Measurements from ENCODE around the gene RAPGEF6.

- TF ChIP-seq POLR2AphosphoS5 (IDR thresholded peaks at IDR 0.05; ENCODE audit: low read depth, low read length) (no peak), POLR2A (IDR thresholded peaks at IDR 0.05; ENCODE audit: low read depth, low read length) (no peak), TAF1 (IDR thresholded peaks at IDR 0.05; ENCODE audit: borderline replicate concordance, low read depth, low read length) (no peak)
Observed at GRCh38 chr5:131672776-131673175, 37.7 kb upstream of the RAPGEF6 start.

All from GM12892 (cell line).